Neuron (in vitro differentiated cells): ENCODE data around the gene APOL6.

Experiments
- H2AFZ ChIP-seq: one replicate; pipeline ENCODE4 v1.6.1; 2013; ENCODE audit warnings: low read depth, mild to moderate bottlenecking, inconsistent platforms, low read length, moderate library complexity
- H3K27me3 ChIP-seq: one replicate; pipeline ENCODE4 v1.6.1; 2013; ENCODE audit warnings: low read length; ENCODE audit not compliant: insufficient read depth
- H3K36me3 ChIP-seq: one replicate; pipeline ENCODE4 v1.6.1; 2013; ENCODE audit warnings: low read length; ENCODE audit not compliant: insufficient read depth
- H3K4me1 ChIP-seq: one replicate; pipeline ENCODE4 v1.6.1; 2013; ENCODE audit warnings: low read length; ENCODE audit not compliant: insufficient read depth
- H3K4me3 ChIP-seq: 2 replicates; pipeline ENCODE4 v1.5.1; 2013; ENCODE audit warnings: mild to moderate bottlenecking, low read length, moderate library complexity
- H3K9me3 ChIP-seq: one replicate; pipeline ENCODE4 v1.6.1; 2013; ENCODE audit warnings: low read length

APOL6 gene

GRCh38 chr22:35610741-35611140, 37.5 kb upstream of the APOL6 start:
- no peaks in the 10 kb centered on the region for H3K4me1 ChIP-seq
- peaks cover 3% of the 10 kb centered on the region for H3K27me3 ChIP-seq
- no peak overlapping the region for H3K4me3 ChIP-seq
- H2AFZ ChIP-seq, result no peak overlapping the region
- H3K9me3 ChIP-seq, result no peaks in the 10 kb centered on the region
- no peaks in the 10 kb centered on the region for H3K36me3 ChIP-seq

GRCh38 chr22:35611200-35611890, 36.9 kb upstream of the APOL6 start:
- Histone ChIP-seq H3K4me1 (no peaks in the 10 kb centered on the region), H3K27me3 (peaks cover 3% of the 10 kb centered on the region), H2AFZ (no peak overlapping the region), H3K36me3 (no peaks in the 10 kb centered on the region), H3K4me3 (no peak overlapping the region), H3K9me3 (no peaks in the 10 kb centered on the region)

GRCh38 chr22:35611891-35612576, 36.2 kb upstream of the APOL6 start:
- Histone ChIP-seq H3K27me3 (peaks cover 3% of the 10 kb centered on the region), H2AFZ (no peak overlapping the region), H3K4me1 (no peaks in the 10 kb centered on the region), H3K9me3 (no peaks in the 10 kb centered on the region), H3K4me3 (no peak overlapping the region), H3K36me3 (no peaks in the 10 kb centered on the region)

DNA sequence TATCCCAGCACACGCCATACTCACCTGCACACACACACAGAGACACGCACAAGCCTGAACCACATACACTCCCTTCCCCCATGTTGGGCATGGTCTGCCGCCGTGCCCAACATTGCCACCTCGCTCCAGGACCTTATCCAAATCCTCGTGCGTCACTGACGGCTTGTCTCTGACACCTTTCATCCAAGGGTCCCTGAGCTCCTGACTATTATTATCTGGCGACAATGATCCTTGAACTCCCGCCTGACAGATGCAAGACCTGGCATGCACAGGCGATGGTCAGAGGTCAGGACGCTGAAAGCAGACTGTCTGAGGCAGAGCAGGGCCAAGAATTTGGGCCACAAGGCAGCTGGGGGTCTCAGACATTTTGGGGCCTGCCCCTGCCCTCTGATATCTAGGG, 35.3 kb upstream of the APOL6 start:
- H3K36me3 ChIP-seq, result no peaks in the 10 kb centered on the region
- H3K4me3 ChIP-seq, result no peak overlapping the region
- peaks cover 3% of the 10 kb centered on the region for H3K27me3 ChIP-seq
- no peak overlapping the region for H2AFZ ChIP-seq
- no peaks in the 10 kb centered on the region for H3K9me3 ChIP-seq
- no peaks in the 10 kb centered on the region for H3K4me1 ChIP-seq

GRCh38 chr22:35614404-35614803, 33.8 kb upstream of the APOL6 start:
- Histone ChIP-seq H3K9me3 (no peaks in the 10 kb centered on the region), H2AFZ (no peak overlapping the region), H3K36me3 (no peaks in the 10 kb centered on the region), H3K4me3 (no peak overlapping the region), H3K27me3 (peaks cover 5% of the 10 kb centered on the region), H3K4me1 (no peaks in the 10 kb centered on the region)

- H3K4me3 ChIP-seq, result no peak overlapping the region
- peaks cover 5% of the 10 kb centered on the region for H3K27me3 ChIP-seq
- H3K4me1 ChIP-seq, result no peaks in the 10 kb centered on the region
- no peaks in the 10 kb centered on the region for H3K9me3 ChIP-seq
- H3K36me3 ChIP-seq, result no peaks in the 10 kb centered on the region
- no peak overlapping the region for H2AFZ ChIP-seq
These were observed 33.1 kb upstream of the APOL6 start for GRCh38 chr22:35615156-35615555.

DNA sequence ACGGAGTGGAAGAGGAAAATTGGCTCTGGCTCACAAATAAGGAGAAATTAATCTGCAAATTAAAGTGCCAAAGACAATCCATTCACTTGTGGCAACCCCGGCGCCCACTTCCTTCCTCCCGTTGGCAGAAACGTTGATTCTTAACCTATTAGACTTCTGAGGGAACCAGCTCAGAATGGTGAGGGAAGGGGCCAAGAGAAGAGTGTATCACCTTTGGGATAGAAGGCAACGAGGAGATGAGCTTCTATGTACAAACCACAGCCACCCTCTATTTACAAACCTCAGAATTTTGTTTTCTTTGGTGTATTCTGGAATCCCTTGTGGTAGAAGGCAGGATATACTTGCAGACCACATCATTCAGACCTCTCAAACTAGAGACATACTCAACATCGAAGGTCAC, 32.2 kb upstream of the APOL6 start:
- Histone ChIP-seq H3K4me1 (peaks cover 4% of the 10 kb centered on the region), H2AFZ (no peak overlapping the region), H3K9me3 (no peaks in the 10 kb centered on the region), H3K36me3 (no peaks in the 10 kb centered on the region), H3K4me3 (no peak overlapping the region), H3K27me3 (peaks cover 5% of the 10 kb centered on the region)

DNA sequence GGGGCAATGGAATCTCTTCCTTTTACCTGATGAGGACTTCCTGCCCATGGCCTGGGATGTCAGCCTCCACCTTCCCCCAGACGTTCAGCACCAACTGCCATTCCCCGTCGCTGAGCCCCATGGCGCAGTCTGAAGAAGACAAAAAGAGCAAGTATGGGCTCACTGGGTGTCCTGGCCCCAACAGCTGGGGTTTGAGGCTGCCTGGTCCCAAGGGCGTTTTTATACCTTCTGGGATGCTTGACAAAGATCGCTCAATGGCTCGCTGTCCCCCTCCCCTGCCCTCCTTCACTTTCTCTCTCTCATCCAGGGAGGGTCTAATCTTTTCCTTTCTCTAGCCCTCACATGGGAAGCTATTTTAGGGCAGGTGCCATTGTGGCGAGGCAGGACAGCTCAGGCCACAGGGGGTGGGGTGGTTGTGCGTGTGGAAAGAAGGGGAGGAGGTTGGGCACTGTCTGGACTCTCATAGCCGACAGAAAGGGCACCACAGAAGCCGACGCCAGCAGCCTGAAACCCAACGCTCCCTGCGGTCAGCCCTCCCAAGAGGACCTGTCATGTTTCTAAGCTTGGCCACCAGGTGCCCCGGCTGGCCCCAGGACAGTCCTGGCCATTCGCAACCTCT, 31.0 kb upstream of the APOL6 start, which contains the start of gene MB:
Gene MB, minus strand, starts transcription at position 193 of the 619 bp plus-strand sequence. Its CDS starts 72 bp downstream, at position 121.
- no peak within 1 kb of the TSS for H2AFZ ChIP-seq
- peaks cover 6% of the 10 kb centered on the region for H3K4me1 ChIP-seq
- peaks cover 5% of the 10 kb centered on the region for H3K27me3 ChIP-seq
- no peaks in the 10 kb centered on the region for H3K9me3 ChIP-seq
- no peaks in the 10 kb centered on the region for H3K36me3 ChIP-seq
- H3K4me3 ChIP-seq, result no peak within 1 kb of the TSS

- peaks cover 6% of the 10 kb centered on the region for H3K4me1 ChIP-seq
- no peaks in the 10 kb centered on the region for H3K36me3 ChIP-seq
- no peak overlapping the region for H2AFZ ChIP-seq
- H3K9me3 ChIP-seq, result no peaks in the 10 kb centered on the region
- H3K4me3 ChIP-seq, result no peak overlapping the region
- peaks cover 5% of the 10 kb centered on the region for H3K27me3 ChIP-seq
These were observed 29.6 kb upstream of the APOL6 start for GRCh38 chr22:35618427-35619223.

DNA sequence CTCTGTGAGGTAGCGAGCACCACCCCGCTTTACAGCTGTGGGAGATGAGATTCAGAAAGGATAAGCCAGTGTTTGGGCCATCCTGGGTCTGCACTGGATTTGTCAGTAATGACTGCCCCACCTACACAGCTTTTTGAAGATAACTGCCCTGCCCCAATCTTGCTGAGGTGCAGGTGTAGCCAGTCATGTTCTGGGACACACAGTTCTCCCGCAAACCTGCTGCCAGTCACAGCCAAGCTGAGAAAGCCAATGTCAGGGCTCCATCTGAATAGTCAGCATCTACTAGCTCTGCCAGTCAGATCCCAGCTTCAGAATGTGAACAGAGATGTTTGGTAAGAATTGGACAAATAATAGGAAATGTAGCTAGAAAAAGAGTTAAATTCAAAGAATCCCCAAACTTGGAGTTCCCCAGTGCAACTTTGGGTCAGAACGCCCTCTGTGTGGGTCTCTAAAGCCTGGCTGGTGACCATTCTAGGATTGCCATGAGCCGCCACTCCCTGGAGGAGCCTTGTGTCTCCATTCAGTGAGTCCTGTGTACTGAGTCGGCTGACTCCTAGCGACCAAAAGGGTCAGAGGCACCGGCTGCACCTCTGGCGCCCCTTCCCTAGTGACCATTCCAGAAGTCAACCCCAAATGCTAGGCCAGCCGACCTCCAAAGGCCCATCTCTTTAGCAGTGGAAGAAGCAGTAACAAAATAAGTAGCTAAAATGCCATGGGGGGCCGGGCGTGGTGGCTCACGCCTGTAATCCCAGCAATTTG, 28.7 kb upstream of the APOL6 start:
- Histone ChIP-seq H3K4me3 (no peak overlapping the region), H2AFZ (no peak overlapping the region), H3K36me3 (no peaks in the 10 kb centered on the region), H3K27me3 (peaks cover 5% of the 10 kb centered on the region), H3K4me1 (peaks cover 6% of the 10 kb centered on the region), H3K9me3 (no peaks in the 10 kb centered on the region)

DNA sequence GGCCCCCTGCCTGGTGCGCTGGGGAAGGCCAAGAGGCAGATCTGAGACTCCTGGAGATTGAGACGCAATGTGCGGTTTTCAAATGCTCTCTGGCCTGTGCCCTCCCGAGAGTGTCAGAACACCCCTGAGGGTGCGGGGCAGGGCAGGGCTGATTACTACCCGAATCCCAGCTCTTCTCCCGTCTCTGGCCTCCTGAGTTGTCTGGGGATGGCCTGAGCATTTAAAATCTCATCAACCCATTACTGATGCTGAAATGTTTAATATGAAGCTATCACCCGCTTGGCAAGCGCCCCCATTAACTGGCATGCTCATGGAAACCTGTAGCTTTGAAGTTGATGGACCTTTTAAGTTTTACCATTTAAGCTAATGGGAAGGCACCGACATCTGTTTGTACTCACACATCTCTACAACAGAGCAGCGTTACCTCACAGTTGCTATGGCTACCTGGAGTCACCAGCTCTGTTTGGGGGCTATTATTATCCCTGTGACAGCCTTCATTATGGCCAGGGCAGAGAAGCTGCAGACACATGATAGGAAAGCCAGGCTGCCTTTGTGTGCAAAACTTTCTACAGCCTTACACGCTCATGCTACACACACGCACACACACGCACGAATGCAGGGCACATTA, 27.5 kb upstream of the APOL6 start:
- Histone ChIP-seq H3K27me3 (peaks cover 5% of the 10 kb centered on the region), H3K36me3 (no peaks in the 10 kb centered on the region), H3K4me3 (no peak overlapping the region), H3K9me3 (no peaks in the 10 kb centered on the region), H2AFZ (no peak overlapping the region), H3K4me1 (peaks cover 6% of the 10 kb centered on the region)

DNA sequence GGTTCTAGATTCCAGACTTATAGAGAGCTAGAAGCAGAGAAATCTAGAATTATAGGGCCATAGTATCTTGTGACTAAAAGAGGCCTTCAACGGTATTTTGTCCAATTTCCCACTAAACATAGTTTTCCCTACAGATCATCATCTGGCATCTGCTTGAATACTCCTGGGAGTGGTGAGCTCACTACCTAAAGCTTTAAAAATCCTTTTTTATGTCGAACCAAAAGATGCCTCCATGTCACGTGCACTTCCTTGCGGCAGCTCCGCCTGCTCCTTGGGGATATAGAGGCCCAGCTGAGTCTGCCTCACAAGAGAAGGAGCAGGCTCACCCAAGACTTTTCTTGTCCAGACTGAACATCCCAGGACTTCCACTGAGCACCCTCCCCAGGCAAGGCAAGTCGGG, 26.8 kb upstream of the APOL6 start:
- H3K36me3 ChIP-seq, result no peaks in the 10 kb centered on the region
- H3K4me3 ChIP-seq, result no peak overlapping the region
- no peak overlapping the region for H2AFZ ChIP-seq
- H3K4me1 ChIP-seq, result peaks cover 6% of the 10 kb centered on the region
- no peaks in the 10 kb centered on the region for H3K9me3 ChIP-seq
- peaks cover 5% of the 10 kb centered on the region for H3K27me3 ChIP-seq
